AG04449 (cell line): Measurements from ENCODE around the gene C11orf58.

Experiments
- CTCF ChIA-PET: fragments of 350-600 bp; formaldehyde crosslinking; extraction: SDS; loops from one replicate; lab custom pipeline; 2021; ENCODE audit warnings: antibody characterized with exemption; lab: Yijun Ruan, JAX
- POLR2A ChIA-PET: fragments of 400-600, 350-600 bp; formaldehyde crosslinking; extraction: SDS; loops from one replicate; lab custom pipeline; 2020; ENCODE audit warnings: antibody characterized with exemption, inconsistent platforms; lab: Yijun Ruan, JAX
- DNase-seq: peaks from one replicate; pipeline ENCODE4 v3.0.0-alpha.2; 2010; ENCODE audit warnings: low read depth, low spot score
- H3K4me3 ChIP-seq: 2 replicates; pipeline ENCODE4 v1.5.1; 2011; ENCODE audit warnings: low read depth, mild to moderate bottlenecking, control low read depth, low read length
- CTCF ChIP-seq: IDR thresholded peaks from one replicate; pipeline ENCODE4 v1.5.1; 2011; ENCODE audit warnings: mild to moderate bottlenecking, moderate library complexity, low read length, control low read depth, inconsistent platforms; ENCODE audit not compliant: insufficient read depth; ENCODE audit errors: missing control alignments

C11orf58 gene

GRCh38 chr11:16745950-16746605, 7.6 kb downstream of the C11orf58 start:
- POLR2A ChIA-PET: no interaction called here
- CTCF ChIA-PET: no interaction called here
- no peak overlapping the region for H3K4me3 ChIP-seq
- no peak for TF ChIP-seq CTCF
- no peak for DNase-seq

- TF ChIP-seq CTCF: no peak
- CTCF ChIA-PET: interaction anchor here (1.1 to 2.3 kb wide), 4 partner anchors 9 to 39 kb away, joined by 3 to 8 read pairs (median 4); no protein-coding TSS in a partner anchor
- POLR2A ChIA-PET: interaction anchor here (0.9 to 1.3 kb wide), 2 partner anchors 11 to 13 kb away, joined by 3 read pairs; no protein-coding TSS in a partner anchor
- H3K4me3 ChIP-seq: no peak overlapping the region
- no peak for DNase-seq
Measured at GRCh38 chr11:16749092-16749491, 10.6 kb downstream of the C11orf58 start.

- ChIA-PET POLR2A (interaction anchor here (0.9 to 1.3 kb wide), 2 partner anchors 12 kb away, joined by 3 read pairs; no protein-coding TSS in a partner anchor), CTCF (interaction anchor here (1.4 to 2.3 kb wide), 2 partner anchors 10 to 36 kb away, joined by 6 to 8 read pairs; no protein-coding TSS in a partner anchor)
Measured at GRCh38 chr11:16749666-16750065, 11.2 kb downstream of the C11orf58 start.

GRCh38 chr11:16750417-16750816, 12.0 kb downstream of the C11orf58 start:
- TF ChIP-seq CTCF: no peak
- ChIA-PET POLR2A (interaction anchor here (1.3 kb wide), 1 partner anchor 12 kb away, joined by 3 read pairs; no protein-coding TSS in a partner anchor), CTCF (interaction anchor here (1.4 to 2.3 kb wide), 2 partner anchors 10 to 35 kb away, joined by 6 to 8 read pairs; no protein-coding TSS in a partner anchor)

More at GRCh38 chr11:16749666-16750065, 11.2 kb downstream of the C11orf58 start:
- TF ChIP-seq CTCF: no peak
- no peak overlapping the region for H3K4me3 ChIP-seq
- DNase-seq: no peak

GRCh38 chr11:16758382-16759024, 20.1 kb downstream of the C11orf58 start:
- DNase-seq: no peak
- ChIA-PET POLR2A (no interaction called here), CTCF (no interaction called here)
- H3K4me3 ChIP-seq: no peak overlapping the region
- TF ChIP-seq CTCF: no peak

More at GRCh38 chr11:16750417-16750816, 12.0 kb downstream of the C11orf58 start:
- no peak overlapping the region for H3K4me3 ChIP-seq
- no peak for DNase-seq

GRCh38 chr11:16759857-16760508, 21.5 kb downstream of the C11orf58 start:
- POLR2A ChIA-PET: no interaction called here
- CTCF ChIA-PET: interaction anchor here (2.3 kb wide), 1 partner anchor 25 kb away, joined by 12 read pairs; no protein-coding TSS in a partner anchor

More at GRCh38 chr11:16759857-16760508, 21.5 kb downstream of the C11orf58 start:
- no peak for DNase-seq
- no peak overlapping the region for H3K4me3 ChIP-seq
- no peak for TF ChIP-seq CTCF
